Measurements from ENCODE around the gene DOP1B.
"Not testable (repeated sequence)": the region's sequence is repeated elsewhere in the genome, so short reads cannot be mapped to it uniquely, and the experiment has no call there.

The DOP1B gene
- total RNA-seq = 42.6 to 443 (median 285) reads per million in 17 experiments

DNA sequence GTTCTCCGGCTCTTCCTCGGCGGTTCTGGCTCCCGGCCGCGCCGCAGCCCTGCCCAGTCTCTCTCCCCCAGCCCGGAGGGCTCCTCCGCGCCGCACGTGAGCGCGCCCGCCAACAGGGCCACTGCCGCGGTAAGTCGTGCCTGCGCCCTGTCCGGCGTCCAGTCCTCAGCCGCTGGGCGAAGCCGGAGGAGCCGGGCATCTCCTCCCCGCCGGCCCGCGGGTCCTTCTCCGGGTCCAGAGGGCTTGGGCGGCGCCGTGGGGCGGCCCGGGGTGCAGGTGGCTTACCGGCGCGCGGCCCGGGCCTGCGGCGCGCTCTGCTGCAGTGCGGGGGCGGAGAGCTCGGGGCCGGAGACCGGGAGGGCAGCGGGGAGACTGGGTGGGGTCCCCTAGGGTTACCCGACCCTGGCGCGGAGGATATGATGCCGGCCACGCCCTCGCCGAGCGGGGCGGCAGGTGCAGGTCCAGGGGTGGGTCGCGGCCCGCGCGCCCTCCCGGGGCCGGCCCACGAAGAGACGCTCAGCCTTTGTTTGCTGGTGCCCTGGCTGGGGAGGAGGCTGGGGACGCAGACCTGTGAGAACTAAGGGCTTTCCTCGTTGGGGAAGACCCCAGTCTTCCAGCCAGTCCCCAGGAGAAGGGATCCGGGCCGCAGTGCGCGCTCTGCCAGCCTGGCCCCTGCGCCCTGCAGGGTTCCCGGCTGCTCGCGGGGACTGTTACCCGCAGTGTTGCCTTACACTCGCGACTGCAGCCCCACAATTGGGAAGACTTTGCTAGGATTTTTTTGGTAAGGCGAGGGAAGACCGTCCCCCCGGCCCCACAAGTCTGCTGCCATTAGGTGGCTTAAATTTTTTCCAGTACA is at the start of gene DOP1B:
Gene DOP1B, plus strand, starts transcription at position 10 of the 856 bp plus-strand sequence. CDS start 7,910 bp downstream, outside the sequence.
- peak in 3 of 4 experiments; percentile 52 to 64 (median 57) for DNase-seq

GRCh38 chr21:36109868-36110267 is 46.8 kb upstream of the DOP1B start:
- DNase-seq = no peak

GRCh38 chr21:36111238-36111637 is 45.4 kb upstream of the DOP1B start:
- DNase-seq = no peak

DNA sequence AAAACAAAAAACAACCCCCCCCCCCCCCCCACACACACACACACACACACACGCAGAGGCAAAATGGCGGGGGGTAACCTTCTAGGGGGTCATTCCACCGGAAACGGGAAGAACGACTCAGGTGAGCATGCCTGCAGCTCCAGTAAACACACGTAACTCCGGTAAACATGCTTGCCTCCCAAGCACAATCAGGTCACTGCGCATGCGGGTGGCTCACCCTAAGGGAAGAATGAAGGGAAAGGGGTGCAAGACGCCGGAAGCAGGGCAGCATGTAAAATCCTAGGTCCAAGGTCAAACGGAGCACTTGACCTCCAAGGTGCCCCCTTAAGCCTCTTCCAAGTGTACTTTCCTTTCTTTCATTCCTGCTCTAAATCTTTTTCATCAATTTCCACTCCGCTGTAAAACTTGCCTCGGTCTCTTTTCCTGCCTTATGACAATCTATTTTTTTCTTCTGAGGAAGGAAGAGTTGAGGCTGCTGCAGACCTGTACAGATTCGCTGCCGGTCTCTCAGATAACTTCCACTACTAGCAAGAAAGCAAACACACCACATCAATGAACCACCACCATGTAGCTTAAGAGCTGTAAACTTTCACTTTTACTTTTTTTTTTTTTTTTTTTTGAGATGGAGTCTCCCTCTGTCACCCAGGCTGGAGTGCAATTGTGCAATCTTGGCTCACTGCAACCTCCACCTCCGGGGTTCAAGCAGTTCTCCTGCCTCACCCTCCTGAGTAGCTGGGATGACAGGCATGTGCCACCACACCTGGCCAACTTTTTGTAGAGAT is 42.8 kb upstream of the DOP1B start:
- DNase-seq = no peak

DNA sequence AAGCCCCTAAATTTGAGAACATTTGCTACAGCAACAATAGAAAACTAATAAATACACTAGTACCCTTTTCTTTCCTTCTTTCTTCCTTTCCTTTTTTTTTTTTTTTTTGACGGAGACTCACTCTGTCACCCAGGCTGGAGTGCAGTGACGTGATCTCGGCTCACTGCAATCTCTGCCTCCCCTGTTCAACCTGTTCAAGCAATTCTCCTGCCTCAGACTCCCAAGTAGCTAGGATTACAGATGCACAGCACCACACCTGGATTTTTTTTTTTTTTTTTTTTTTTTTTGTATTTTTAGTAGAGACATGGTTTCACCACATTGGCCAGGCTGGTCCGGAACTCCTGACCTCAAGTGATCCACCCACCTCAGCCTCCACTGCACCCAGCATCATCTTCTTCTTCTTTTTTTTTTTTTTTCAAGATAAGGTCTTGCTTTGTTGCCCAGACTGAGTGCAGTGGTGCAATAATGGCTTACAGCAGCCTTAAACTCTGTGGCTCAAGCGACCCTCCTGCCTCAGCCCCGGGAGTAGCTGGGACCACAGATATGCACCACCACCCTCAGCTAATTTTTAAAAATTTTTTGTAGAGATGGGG is 41.4 kb upstream of the DOP1B start:
- DNase-seq = peak in 3 of 4 experiments; percentile 32 to 58 (median 52)

DNA sequence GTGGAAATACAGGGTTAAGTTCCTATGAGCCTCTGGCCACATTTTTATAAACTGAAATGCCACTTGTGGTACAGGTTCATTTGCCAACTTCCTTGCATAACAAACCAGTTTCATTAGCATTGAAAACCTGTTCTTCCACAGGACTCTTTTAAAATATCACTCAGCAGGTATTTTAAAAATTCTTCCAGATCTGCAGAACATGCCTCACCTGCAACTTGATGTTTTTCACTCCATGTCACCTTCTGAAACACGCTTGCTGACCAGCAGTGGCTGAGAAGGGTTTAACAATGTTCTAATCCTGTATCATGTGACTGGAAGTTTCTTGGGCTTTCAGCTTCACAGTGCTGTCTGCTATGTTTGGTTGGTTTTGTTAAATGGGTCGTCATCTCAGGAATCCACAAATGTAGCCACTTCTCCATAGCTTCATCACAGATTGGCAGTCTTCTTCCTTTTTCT is 39.3 kb upstream of the DOP1B start:
- peak in 2 of 4 experiments; percentile 35 to 41 for DNase-seq

DNA sequence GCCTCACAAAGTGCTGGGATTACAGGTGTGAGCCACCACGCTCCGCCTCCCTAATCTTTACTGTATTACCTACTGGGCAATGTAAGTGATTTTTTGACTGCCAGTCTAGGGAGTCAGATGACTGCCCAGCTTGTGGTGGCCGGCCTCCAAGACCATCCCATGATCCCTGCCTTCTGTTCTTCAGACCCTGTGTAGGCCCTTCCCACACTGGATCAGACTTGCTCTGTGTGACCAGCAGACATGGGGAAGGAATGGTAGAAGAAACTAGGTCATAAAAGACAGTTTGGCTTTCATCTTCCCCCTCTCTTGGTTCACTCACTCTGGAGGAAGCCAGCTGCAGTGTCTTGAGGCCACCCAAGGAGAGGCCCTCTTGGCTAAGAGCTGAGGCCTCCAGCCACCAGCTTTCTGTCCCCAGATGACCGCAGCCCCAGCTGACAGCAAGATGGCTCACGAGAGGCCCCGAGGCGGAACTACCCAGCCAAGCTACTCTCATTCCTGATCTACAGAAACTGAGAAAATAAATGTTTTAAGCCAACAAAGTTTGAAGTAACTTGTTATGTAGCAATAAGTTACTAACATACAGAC is 36.2 kb upstream of the DOP1B start:
- DNase-seq = peak in 3 of 4 experiments; percentile 25 to 47 (median 36)

DNA sequence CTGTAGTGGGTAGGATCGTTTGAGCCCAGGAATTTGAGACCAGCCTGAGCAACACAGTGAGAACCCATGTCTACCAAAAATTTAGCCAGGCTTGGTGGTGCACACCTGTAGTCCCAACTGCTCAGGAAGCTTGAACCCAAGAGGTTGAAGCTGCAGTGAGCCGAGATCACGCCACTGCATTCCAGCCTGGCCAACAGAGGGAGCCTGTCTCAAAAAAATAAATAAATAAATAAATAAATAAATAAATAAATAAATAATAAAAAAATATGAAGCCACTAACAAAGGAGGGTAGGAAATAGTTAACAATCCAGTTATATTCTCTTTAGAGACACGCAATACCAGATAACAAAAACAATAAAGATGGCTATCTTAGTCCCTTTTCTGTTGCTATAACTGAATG is 33.6 kb upstream of the DOP1B start:
- DNase-seq = peak in 1 of 4 experiments; percentile 40

DNA sequence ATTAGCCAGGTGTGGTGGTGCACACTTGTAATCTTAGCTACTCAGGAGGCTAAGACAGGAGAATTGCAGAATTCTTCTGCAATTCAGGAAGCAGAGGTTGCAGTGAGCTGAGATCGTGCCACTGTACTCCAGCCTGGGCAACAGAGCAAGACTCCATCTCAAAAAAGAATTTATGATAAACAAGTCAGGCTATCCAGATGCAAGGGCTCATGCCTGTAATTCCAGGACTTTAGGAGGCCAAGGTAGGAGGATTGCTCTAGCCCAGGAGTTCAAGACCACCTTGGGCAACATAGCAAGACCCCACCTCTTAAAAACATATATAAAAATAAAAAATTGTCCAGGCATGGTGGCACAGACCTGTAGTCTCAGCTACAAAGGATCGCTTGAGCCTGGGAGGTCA is 32.2 kb upstream of the DOP1B start:
- DNase-seq = no peak

DNA sequence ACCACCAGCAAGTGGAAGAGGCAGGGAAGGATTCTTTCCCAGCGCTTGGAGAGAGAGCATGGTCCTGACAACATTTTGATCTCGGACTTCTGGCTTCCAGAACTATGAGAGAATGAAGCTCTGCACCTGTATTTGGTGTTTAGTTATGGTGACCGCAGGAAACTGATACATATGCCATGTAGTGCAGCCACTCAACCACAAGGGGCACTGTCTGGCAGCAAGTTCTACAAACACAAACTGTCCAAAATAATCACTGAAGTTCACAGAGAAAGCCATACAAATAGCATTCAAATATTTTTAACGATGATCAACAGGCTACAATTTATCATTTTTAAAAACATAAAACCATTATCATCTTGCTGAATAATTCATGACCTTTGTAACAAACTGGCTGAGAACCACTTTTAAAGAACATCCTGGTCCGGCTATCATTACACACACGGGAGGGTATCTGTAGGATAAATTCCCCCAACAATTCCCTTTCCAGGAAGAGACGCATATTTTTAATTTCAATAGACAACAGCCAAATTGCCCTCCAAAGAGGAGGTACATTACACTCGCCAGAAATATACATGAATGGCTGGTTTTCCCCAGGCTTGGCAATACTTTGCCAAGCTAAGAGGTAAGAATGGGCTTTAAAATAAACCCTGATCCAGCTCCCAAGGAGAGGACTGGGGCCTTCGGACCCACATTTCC is 31.0 kb upstream of the DOP1B start:
- DNase-seq = peak; percentile 51 to 75 (median 65)

DNA sequence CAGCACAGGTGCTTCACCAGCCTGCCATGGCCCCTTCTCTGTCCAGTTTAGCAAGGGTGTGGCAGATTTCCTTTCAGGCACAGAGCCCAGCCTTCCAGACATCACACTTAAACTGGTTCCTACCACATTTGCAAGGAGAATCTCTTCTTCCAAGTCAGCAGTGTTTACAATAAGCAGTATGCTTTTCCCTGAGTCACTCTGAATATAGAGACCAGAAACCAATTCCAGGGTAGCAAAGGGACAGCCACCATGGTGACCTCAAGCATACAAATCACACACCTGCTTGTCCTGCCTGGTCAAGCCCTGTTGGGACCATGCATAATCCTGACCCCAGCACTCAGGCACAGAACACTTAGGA is 30.4 kb upstream of the DOP1B start:
- DNase-seq = no peak

GRCh38 chr21:36126621-36127110 is 30.0 kb upstream of the DOP1B start:
- DNase-seq = no peak

DNA sequence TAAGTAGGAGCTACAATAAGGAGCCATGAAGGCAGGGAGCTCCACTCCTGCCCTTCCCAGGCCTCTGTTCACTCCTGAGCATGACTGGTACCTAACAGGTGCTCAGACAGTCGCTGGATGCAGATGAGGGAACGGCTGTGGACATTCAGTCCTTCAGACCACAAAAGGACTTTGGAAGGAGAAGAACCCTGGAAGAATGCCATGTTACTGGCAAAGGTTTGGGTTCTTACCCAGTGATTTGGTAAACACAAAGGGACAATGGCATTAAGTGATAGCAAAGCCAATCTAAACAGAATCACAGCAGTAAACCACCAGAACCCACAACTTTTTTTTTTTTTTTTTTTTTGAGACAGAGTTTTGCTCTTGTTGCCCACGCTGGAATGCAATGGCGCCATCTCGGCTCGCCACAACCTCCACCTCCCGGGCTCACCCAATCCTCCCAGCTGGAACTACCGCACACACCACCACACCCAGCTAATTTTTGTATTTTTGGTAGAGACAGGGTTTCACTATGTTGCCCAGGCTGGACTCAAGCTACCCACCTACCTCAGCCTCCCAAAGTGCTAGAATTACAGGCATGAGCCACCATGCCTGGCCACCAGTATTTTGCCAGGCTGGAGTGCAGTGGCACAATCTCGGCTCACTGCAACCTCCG is 29.2 kb upstream of the DOP1B start:
- DNase-seq = no peak

GRCh38 chr21:36127977-36128376 is 28.6 kb upstream of the DOP1B start:
- DNase-seq = no peak

DNA sequence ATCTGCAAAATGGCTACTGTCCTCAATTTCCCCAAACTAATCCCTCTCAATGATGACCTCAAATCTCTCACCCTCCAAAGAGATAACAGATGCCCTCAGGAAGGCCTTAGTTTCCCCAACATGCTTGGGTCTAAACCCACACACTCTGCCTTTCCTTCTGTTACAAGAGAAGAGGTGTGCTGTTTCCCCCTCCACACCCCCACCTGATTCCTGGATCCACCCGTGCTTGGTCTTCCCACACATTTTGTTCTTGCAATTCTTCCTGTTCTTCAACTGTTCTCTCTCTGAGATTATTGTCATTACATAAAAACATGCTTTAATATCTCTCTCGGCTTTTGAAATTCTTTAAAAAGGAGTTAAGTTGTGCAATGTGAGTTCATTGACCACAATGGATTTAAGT is 27.4 kb upstream of the DOP1B start:
- no peak for DNase-seq

DNA sequence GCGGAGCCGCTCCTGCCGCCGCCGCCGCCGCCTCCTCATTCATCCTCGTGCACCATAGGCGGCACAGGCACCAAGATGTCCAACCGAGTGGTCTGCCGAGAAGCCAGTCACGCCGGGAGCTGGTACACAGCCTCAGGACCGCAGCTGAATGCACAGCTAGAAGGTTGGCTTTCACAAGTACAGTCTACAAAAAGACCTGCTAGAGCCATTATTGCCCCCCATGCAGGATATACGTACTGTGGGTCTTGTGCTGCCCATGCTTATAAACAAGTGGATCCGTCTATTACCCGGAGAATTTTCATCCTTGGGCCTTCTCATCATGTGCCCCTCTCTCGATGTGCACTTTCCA is 26.2 kb upstream of the DOP1B start:
- DNase-seq = not testable (repeated sequence)

- not testable (repeated sequence) for DNase-seq
Observed at GRCh38 chr21:36130839-36131238, 25.8 kb upstream of the DOP1B start.

DNA sequence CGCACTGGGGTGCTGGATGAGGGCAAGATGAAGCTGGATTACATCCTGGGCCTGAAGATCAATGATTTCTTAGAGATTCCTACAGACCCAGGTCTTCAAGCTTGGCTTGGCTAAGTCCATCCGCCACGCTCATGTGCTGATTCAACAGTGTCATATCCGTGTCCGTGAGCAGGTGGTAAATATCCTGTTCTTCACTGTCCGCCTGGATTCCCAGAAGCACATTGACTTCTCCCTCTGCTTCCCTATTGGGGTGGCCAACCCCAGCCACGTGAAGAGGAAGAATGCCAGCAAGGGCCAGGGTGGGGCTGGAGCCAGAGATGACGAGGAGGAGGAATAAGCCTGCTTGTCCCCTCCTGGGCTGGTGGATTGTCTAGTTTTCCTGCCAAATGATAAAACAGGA is 23.9 kb upstream of the DOP1B start:
- peak in 3 of 4 experiments; percentile 41 to 61 (median 60) for DNase-seq

DNA sequence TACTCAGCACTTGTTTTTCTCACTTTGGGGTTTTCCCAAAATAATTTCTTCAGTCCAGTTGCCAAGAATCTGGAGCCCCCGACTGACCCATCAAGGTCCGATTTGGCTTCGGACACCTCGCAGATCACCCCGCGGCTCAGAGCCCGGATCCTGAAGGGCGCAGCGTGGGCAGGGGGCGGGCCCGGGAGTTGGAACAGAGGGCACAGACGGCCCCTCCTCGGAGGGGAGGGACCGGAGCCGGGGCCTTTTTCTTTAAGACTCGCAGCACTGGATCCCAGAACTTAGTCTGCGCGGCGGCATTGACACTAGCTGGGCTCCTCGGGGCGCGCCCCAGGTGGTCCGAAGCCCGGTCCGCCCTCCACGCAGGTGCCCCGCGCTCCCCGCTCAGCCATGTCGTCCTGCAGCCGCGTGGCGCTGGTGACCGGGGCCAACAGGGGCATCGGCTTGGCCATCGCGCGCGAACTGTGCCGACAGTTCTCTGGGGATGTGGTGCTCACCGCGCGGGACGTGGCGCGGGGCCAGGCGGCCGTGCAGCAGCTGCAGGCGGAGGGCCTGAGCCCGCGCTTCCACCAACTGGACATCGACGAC is 21.7 kb upstream of the DOP1B start, which contains the start of gene CBR3:
Gene CBR3, plus strand, starts transcription at position 277 of the 588 bp plus-strand sequence. Its CDS starts 114 bp downstream, at position 391.
- DNase-seq = peak; percentile 50 to 79 (median 62)

GRCh38 chr21:36135391-36136102 is 21.1 kb upstream of the DOP1B start:
- peak; percentile 77 to 82 (median 78) for DNase-seq
